ENCODE data around the gene RRP1B. TPM values are rescaled to one million over a fixed set of nuclear protein-coding genes. Genes with fewer than 3 reads are reported as not detected.
"Not testable (repeated sequence)": the region's sequence is repeated elsewhere in the genome, so short reads cannot be mapped to it uniquely, and the experiment has no call there.

RRP1B gene
- total and polyA plus RNA-seq, 5 donors = 4.7 to 12.5 (median 11.2) TPM

DNA sequence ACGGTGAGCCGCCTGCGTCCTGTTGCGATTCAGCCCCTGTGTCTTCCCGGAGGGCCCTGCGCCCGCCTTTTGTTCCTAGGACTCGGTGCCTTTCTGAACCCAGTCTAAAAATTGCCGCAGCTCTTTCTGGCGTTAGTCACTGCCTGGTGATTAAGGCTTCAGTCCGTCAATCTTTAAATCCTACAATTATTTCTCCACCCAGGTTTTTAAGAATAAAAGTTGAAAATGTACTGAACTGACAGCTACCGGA lies 43.4 kb downstream of the RRP1B start:
- peak overlapping the region; percentile 60 for H3K27ac ChIP-seq (ENCODE audit: low read length)
- H3K4me1 ChIP-seq (ENCODE audit: control insufficient read depth, insufficient read depth, low read length) = peaks cover 8% of the 10 kb centered on the region
- peak; percentile 31 to 50 for ATAC-seq
- no peak overlapping the region for H3K4me3 ChIP-seq (ENCODE audit: low read length)
- H3K9me3 ChIP-seq (ENCODE audit: control insufficient read depth, low read length) = no peaks in the 10 kb centered on the region
- intact Hi-C loops (cut with DNase I) = no loop called here
- peak in 1 of 3 donors; percentile 32 for DNase-seq
- no peaks in the 10 kb centered on the region for H3K27me3 ChIP-seq (ENCODE audit: control insufficient read depth, insufficient read depth)
- 40% methylated on average over 12 of the region's 12 CpGs for WGBS

DNA sequence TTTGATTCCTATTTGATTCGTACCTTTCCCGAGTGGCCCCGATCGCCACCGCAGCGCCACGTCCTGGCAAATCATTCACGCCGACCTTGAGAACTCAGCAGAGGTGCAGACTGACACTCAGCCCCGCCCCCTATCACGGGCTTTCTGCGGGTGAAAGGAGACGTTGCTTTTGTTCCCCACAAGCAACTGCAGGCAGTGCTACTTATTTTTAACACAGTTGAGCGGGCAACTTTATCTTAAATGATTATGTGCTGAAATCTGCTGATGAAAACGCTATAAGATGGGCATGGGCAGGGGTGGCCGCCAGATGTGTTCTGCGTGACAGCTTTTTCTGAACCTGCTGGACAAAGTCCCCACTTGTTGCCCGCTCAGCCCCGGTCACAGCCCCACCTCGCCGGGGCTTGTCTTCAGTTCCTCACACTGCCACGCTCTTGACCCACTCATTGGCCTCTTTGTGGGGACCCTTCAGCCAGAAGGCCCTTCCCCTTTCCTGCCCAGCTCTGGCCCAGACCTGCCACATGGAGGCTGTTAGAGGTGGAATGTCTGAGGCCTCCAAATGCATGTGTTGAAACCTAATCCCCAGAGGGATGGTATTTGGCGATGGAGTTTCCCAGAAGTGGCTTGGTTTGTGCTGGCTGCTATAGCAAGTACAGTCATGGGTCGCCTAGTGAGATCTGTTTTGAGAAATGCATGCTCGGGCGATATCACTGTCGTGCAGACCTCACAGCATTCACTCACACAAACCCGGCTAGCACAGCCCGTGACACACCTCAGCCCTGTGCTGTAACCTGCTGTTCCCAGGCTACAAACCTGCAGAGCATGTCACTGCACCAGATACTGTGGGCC lies 43.9 kb downstream of the RRP1B start:
- 23% methylated on average over 29 of the region's 29 CpGs for WGBS
- no peaks in the 10 kb centered on the region for H3K27me3 ChIP-seq (ENCODE audit: control insufficient read depth, insufficient read depth)
- H3K9me3 ChIP-seq (ENCODE audit: control insufficient read depth, low read length) = no peaks in the 10 kb centered on the region
- peaks cover 8% of the 10 kb centered on the region for H3K4me1 ChIP-seq (ENCODE audit: control insufficient read depth, insufficient read depth, low read length)
- ATAC-seq (peak; percentile 62 to 68), DNase-seq (peak; percentile 62 to 86 (median 81))
- H3K27ac ChIP-seq (ENCODE audit: low read length) = peak overlapping the region; percentile 55
- intact Hi-C loops (cut with DNase I) = no loop called here
- no peak overlapping the region for H3K4me3 ChIP-seq (ENCODE audit: low read length)

DNA sequence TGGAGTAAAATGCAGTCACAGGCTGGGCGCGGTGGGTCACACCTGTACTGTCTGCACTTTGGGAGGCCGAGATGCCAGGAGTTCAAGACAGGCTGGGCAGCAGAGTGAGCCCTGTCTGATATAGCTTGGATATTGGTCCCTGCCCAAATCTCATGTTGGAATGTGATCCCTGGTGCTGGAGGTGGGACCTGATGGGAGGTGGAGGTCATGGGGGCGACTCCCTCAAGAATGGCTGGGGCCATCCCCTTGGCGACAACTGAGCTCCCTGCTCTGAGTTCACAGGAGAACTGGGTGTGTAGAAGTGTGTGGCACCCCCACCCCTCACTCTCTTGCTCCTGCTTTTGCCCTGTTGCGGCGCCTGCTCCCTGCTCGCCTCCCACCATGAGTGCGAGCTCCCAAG lies 48.1 kb downstream of the RRP1B start:
- no peaks in the 10 kb centered on the region for H3K27me3 ChIP-seq (ENCODE audit: control insufficient read depth, insufficient read depth)
- intact Hi-C loops (cut with DNase I) = no loop called here
- no peak overlapping the region for H3K4me3 ChIP-seq (ENCODE audit: low read length)
- H3K27ac ChIP-seq (ENCODE audit: low read length) = no peak overlapping the region
- peak in 2 of 3 donors; percentile 7 to 40 for DNase-seq
- peaks cover 6% of the 10 kb centered on the region for H3K4me1 ChIP-seq (ENCODE audit: control insufficient read depth, insufficient read depth, low read length)
- ATAC-seq = no peak
- H3K9me3 ChIP-seq (ENCODE audit: control insufficient read depth, low read length) = no peaks in the 10 kb centered on the region
- 88% methylated on average over 9 of the region's 9 CpGs for WGBS

DNA sequence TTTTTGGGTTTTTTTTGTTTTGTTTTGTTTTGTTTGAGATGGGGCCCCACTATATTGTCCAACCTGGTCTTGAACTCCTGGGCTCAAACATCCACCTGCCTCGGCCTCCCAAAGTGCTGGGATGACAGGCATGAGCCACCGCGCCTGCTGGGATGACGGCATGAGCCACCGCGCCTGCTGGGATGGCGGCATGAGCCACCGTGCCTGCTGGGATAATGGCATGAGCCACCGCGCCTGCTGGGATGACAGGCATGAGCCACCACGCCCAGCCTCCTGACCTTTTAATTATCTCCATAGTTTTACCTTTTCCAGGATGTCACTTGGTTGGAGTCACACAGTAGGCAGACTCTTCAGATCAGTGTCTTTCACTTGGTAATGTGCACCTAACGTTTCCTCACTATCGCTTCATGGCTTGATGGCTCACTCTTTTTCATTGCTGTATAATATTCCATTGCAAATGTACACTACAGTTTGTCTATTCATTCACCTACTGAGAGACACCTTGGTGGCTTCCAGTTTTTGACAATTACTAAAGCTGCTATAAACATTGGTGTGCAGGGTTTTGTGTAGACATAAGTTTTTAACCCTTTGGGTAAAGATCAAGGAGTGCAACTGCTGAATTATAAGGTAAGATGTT lies 49.5 kb downstream of the RRP1B start:
- intact Hi-C loops (cut with DNase I) = no loop called here
- H3K4me1 ChIP-seq (ENCODE audit: control insufficient read depth, insufficient read depth, low read length) = no peaks in the 10 kb centered on the region
- no peak overlapping the region for H3K27ac ChIP-seq (ENCODE audit: low read length)
- no peaks in the 10 kb centered on the region for H3K9me3 ChIP-seq (ENCODE audit: control insufficient read depth, low read length)
- WGBS = 91% methylated on average over 13 of the region's 13 CpGs
- no peak overlapping the region for H3K4me3 ChIP-seq (ENCODE audit: low read length)
- no peak for ATAC-seq
- DNase-seq = peak in 1 of 3 donors; percentile 28
- H3K27me3 ChIP-seq (ENCODE audit: control insufficient read depth, insufficient read depth) = no peaks in the 10 kb centered on the region

DNA sequence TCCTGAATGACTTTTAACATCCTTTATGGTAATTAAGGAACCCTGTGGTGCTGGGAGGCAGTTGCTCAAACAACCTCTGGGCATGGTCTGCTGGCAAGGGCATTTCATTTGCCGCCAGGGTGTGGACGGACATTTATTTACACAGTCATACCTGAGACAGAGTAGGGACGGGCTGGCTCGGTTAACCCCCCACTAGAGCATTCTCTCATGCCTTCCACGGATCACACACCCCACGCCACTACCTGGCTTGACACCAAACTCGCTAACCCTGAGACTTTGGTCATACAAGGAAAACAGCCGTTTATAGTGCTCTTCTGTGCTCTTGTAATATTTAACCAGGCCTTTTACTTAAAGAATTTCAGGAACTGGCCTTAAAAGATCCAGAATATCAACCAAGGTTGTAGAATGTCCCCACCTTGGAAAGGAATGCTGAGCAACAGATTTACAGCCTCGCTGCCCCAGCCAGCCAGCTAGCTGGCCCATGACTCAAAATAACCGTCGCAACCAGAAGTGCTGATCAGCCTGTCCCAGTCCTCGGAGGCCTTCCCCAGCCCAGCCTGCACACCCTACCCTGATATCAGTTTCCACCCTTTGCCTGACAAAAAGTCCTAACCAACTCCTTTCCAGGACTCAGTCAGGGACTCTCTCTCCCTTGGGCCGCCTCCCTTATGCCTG lies 53.0 kb downstream of the RRP1B start:
- Histone ChIP-seq H3K27ac (ENCODE audit: low read length) (no peak overlapping the region), H3K4me3 (ENCODE audit: low read length) (no peak overlapping the region), H3K4me1 (ENCODE audit: control insufficient read depth, insufficient read depth, low read length) (no peaks in the 10 kb centered on the region), H3K27me3 (ENCODE audit: control insufficient read depth, insufficient read depth) (no peaks in the 10 kb centered on the region), H3K9me3 (ENCODE audit: control insufficient read depth, low read length) (no peaks in the 10 kb centered on the region)
- DNase-seq (peak in 2 of 3 donors; percentile 41 to 49), ATAC-seq (peak; percentile 44 to 68)
- 71% methylated on average over 13 of the region's 13 CpGs for WGBS
- intact Hi-C loops (cut with DNase I) = loop anchor here in 1 of 4 donors (10.0 kb wide), 1 partner anchor 48 kb away; no protein-coding TSS in a partner anchor

DNA sequence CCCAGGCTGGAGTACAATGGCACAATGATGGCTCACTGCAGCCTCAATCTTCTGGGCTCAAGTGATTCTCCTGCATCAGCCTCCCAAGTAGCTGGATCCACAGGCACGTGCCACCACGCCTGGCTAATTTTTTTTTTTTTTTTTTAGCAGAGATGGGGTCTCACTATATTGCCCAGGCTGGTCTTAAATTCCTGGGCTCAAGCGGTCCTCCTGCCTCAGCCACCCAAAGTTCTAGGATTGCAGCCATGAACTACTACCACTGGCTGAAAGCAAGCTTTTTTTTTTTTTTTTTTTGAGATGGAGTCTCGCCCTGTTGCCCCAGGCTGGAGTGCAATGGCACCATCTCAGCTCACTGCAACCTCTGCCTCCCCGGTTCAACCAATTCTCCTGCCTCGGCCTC lies 53.8 kb downstream of the RRP1B start:
- WGBS = 95% methylated on average over 6 of the region's 6 CpGs
- not testable (repeated sequence) for H3K9me3 ChIP-seq (ENCODE audit: control insufficient read depth, low read length); H3K4me3 ChIP-seq (ENCODE audit: low read length); H3K4me1 ChIP-seq (ENCODE audit: control insufficient read depth, insufficient read depth, low read length); H3K27ac ChIP-seq (ENCODE audit: low read length); ATAC-seq; H3K27me3 ChIP-seq (ENCODE audit: control insufficient read depth, insufficient read depth); DNase-seq
- intact Hi-C loops (cut with DNase I) = loop anchor here in 1 of 4 donors (10.0 kb wide), 1 partner anchor 48 kb away; no protein-coding TSS in a partner anchor

DNA sequence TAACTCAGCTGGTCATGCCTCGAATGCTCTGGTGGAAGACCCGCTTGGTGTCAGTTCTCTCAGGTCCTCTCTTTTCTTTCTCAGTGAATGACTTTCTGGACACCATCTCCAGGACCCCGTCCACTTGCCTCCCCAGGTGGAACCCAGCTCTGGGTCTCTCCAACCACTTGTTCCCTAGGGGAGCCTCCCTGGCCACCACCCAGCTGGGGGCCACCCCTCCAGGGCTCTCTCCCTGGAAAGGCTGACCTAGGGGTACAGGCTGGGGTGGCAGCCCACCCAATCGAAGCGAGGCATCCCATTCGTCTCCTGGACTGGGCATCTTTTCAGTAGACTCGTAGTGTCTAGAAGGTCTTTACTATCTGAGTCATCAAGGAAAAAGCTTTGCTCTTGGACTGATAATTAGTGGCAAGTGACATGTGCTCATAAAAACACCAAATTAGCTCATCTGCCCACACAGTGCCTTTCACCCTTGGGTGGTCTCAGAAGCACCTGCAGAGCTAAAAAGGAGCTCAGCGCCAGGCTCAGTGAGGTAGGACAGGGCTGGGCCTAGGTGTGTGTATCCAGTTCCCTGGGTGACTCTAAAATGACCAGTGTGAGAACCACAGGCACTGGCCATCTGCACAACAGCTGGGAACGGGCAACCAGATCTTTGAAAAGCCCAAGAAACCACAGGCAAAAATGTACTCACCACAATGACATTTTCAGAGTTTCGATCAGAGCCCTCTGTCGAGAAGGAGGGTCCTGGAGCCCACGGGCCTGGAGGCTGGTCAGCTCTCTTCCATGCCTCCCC lies 57.2 kb downstream of the RRP1B start:
- no peaks in the 10 kb centered on the region for H3K9me3 ChIP-seq (ENCODE audit: control insufficient read depth, low read length)
- DNase-seq (peak in 1 of 3 donors; percentile 52), ATAC-seq (no peak)
- H3K27me3 ChIP-seq (ENCODE audit: control insufficient read depth, insufficient read depth) = no peaks in the 10 kb centered on the region
- intact Hi-C loops (cut with DNase I) = loop anchor here in 1 of 4 donors (10.0 kb wide), 1 partner anchor 52 kb away; no protein-coding TSS in a partner anchor
- WGBS = 72% methylated on average over 12 of the region's 12 CpGs
- H3K27ac ChIP-seq (ENCODE audit: low read length) = no peak overlapping the region
- H3K4me1 ChIP-seq (ENCODE audit: control insufficient read depth, insufficient read depth, low read length) = peaks cover 13% of the 10 kb centered on the region
- H3K4me3 ChIP-seq (ENCODE audit: low read length) = no peak overlapping the region

DNA sequence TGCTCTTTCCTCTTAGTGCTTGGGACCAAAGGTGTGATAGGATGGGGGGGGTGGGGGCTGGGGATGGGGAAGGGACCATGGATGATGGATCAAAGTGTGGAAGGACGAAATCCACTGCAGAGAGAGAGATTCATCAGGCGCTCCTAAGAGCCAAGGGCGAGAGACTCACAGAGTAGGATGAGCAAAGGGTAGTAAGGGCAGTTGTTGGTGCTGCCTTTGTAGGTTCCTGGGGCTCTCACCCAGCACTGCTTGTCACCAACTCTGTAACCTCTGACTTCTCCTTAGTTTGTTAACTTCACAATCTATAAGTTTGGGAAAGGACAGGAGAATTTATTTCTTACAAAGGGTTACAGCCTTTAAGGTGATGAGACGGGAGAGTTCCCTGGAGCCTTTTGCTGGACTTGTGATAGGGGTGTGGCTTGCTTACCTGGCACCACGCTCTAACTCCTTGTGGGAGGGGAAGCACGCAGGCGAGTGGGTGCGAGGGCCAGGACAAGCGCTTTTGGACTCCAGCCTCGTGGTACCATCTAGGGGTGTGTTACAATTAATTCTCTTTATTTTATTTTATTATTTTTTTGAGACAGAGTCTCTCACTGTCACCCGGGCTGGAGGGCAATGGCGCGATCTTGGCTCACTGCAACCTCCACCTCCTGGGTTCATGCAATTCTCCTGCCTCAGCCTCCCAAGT lies 58.0 kb downstream of the RRP1B start:
- intact Hi-C loops (cut with DNase I) = loop anchor here in 1 of 4 donors (10.0 kb wide), 1 partner anchor 53 kb away; no protein-coding TSS in a partner anchor
- no peaks in the 10 kb centered on the region for H3K27me3 ChIP-seq (ENCODE audit: control insufficient read depth, insufficient read depth)
- no peak overlapping the region for H3K27ac ChIP-seq (ENCODE audit: low read length)
- H3K9me3 ChIP-seq (ENCODE audit: control insufficient read depth, low read length) = no peaks in the 10 kb centered on the region
- ATAC-seq (no peak), DNase-seq (peak in 1 of 3 donors; percentile 24)
- peaks cover 14% of the 10 kb centered on the region for H3K4me1 ChIP-seq (ENCODE audit: control insufficient read depth, insufficient read depth, low read length)
- 84% methylated on average over 13 of the region's 13 CpGs for WGBS
- H3K4me3 ChIP-seq (ENCODE audit: low read length) = no peak overlapping the region

DNA sequence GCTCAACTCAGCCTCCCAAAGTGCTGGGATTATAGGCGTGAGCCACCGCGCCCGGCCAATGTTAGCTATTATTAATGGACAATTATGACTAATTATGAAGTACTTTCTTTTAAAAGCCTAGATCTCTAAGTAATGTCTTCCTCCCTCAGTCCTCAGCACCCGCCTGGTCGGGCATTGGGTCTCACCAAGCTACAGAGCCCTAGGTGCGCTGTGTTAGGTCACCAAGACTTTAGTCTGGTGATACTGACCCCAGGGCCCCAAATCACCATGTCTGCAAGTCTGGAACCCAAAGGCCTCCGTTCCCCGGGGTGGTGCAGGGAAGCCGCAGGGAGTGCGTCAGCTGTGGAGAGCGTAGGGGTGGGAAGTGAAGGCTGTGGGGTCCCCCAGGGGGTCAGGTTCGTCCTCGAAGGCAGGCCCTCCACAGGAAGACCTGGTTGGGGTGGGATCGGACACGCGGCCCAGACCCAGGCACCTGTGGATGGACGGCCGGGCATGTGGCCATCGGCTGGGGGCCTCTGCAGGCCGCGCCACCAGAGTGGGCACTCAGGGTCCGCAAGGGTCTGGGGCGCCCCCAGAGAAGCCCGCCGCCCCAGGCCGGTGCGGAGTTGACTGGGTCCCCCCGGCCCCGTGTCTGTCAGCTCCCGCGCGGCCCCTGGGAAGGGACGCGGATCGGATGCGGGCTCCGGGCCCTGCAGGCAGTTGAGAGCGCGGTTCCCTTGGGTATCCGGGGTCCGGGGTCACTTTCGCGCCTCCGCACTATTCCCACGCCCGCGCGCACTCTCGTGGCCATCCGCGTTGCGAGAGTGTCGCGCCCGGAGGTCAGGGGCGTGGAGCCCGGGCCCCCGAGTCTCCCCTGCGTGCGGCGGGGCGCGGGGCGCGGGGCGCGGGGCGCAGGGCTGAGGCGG lies 58.9 kb downstream of the RRP1B start:
- Histone ChIP-seq H3K4me1 (ENCODE audit: control insufficient read depth, insufficient read depth, low read length) (peaks cover 14% of the 10 kb centered on the region), H3K4me3 (ENCODE audit: low read length) (peak overlapping the region; percentile 55), H3K27me3 (ENCODE audit: control insufficient read depth, insufficient read depth) (no peaks in the 10 kb centered on the region), H3K9me3 (ENCODE audit: control insufficient read depth, low read length) (no peaks in the 10 kb centered on the region), H3K27ac (ENCODE audit: low read length) (no peak overlapping the region)
- intact Hi-C loops (cut with DNase I) = loop anchor here in 1 of 4 donors (10.0 kb wide), 1 partner anchor 53 kb away; no protein-coding TSS in a partner anchor
- DNase-seq (peak in 2 of 3 donors; percentile 74 to 78), ATAC-seq (peak; percentile 1 to 23)
- WGBS = 25% methylated on average over 70 of the region's 70 CpGs

All from right cardiac atrium (tissue), 5 donors.